GM19467 (cell line): ENCODE results near the gene SLC29A3.

ENCODE experiments used
- ATAC-seq: cut with Tn5 transposase; IDR thresholded peaks from one replicate; pipeline ENCODE4 v1.9.1; 2021; ENCODE audit warnings: mild to moderate bottlenecking, moderate library complexity; ENCODE audit not compliant: unreplicated experiment

SLC29A3 gene

DNA sequence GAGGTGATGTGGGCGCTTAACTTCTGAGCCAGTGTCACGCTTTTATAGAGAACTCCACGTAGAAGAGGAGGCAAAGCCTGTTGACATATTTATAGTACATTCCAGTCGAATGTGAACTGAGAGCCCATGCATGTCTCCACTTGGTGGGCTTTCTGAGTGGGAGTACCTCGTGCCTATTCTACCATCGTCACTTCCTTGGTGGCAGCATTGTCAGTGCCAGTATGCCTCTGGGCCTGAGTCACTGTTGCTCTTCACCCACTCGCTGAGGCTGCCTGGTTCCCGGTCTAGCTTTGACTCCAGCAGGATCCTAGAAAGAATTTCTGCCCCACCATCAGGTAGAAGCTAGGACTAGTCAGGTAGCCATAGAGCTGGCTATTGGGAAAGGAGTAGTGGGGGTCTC is 47.6 kb downstream of the SLC29A3 start:
- ATAC-seq, result no peak

DNA sequence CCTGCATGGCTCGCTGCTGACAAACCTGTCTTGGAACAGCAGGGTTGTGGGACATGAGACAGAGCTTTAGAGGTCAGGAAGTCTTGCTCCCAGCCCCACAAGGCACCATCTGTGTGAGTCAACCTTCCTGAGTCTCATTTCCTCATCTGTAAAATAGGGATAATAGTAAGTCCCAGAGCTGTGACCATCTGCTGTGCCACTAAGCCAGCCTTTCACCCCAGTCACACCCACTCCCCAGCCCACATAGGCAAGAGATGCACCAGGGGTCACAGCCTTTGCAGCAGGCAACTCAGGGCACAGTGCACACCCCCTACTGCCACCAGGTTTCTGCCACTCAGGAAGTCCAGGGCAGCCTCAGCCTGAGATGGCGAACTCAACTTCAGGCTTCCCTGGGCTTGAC is 48.2 kb downstream of the SLC29A3 start:
- ATAC-seq, result no peak

DNA sequence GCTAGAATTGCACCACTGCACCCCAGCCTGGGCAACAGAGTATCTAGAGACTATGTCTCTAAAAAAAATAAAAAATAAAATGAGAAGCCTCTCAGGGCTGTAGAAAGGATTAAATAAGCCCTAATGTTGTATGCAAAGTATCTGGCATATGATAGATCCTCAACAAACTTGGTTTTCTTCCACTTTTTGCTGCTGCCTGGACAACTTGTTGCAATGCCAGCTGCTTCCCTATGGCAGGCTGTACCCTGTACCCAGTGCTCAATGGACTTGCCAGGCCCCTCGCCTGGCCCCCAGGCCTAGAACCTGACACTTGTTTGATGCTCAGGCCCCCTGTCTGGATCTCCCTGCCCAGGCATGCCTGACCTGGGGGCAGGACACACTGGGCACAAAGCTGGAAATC is 49.1 kb downstream of the SLC29A3 start:
- no peak for ATAC-seq

DNA sequence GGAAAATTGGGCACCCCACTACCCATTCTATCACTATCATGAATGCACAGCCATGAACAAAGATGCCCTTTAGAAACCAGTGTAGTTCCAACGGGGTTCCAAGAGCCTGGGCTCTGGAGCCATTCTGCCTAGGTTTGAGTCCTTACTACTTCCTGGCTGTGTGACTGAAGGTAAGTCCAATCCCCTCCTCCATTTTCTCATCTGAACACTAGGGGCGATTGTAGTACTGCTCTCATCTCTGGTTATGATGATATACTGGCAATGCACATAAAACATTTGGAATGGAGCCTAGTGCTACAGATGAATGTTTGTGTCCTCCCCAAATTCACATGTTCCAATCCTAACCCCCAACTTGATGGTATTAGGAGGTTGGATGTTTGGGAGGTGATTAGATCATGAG is 49.6 kb downstream of the SLC29A3 start:
- no peak for ATAC-seq

DNA sequence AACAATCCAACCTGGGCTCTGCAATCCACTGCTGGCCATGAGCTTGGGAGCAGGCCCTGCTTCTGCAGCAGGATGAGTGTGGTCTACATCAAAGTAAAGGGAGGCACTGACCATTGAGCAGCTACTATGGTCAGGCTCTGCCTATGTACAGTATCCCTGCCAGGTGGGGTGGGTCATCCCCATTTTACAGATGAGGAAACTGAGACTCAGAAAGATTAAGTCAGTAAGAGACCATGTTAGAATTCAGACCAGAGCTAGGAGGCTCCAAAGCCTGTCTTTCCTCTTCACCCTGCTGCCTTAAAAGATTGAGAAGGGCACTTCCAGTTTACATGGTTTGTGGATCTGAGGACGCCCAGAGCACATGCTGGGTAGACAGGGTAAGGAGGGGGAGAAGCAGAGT is 50.5 kb downstream of the SLC29A3 start:
- ATAC-seq, result no peak

DNA sequence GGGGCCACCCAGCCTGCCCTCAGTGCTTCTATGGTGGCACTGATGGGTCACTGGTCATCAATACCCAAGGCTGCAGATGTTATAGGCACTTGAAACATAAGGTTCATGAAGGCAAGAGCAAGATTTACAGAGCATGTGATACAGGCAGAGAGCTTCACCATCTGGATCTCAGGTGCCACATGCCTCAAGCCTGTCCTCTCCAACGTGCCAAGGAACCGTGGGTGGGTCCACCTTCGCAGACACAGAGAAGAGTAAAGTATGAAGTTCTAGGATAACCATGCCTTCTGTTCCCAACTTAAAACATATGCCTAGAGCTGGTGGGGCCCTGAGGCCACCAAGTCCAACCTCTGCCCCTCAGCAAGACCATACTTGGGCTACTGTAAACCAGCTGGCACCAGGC is 51.0 kb downstream of the SLC29A3 start:
- no peak for ATAC-seq

DNA sequence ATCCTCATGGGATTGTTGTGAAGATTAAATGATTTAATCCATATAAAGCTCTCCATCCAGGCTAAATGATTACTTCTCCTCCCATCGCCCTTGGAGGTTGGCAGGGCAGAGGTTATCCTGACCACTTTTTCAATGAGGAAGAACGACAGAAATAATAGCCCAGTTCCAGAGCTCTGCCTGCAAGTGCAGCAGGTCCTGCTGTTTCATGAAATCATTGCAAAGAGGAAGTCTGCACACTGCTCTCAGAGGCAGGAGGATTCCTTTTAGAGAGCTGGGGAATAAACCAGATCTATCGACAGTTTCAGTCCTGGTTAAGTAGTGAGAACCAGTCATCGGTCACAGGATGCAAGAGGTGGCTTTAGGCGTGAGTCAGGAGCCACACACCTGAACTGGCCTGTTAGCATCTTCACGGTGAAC is 52.7 kb downstream of the SLC29A3 start:
- ATAC-seq, result no peak

DNA sequence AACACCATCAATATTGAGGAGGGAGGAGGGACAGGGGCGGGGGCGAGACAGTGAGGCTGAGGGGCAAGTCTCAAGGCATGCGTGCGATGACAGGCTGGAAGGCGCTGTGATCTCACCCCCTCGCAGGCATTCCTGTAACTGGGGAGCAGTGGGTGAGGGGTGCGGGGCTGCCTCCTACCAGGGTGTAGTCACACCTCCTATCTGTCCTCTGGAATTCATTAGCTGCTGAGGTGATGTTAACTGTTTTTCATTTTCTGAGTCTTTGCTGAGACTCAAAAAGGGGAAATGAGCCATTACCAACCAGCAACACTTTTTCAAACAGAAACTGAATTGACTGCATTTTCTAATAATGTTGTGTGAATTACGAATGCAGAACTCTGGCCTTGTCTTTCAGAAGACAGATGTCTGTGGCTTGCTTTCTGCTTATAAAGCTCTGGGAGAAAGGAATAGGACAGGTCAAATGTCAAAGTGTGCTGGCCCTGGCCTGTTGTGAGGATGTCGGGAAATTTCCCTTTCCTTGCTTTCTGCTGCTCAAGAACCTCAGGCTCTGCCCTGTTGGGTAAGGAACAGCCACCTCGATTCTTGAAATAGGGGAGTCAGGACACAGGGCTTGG is 53.9 kb downstream of the SLC29A3 start:
- no peak for ATAC-seq

DNA sequence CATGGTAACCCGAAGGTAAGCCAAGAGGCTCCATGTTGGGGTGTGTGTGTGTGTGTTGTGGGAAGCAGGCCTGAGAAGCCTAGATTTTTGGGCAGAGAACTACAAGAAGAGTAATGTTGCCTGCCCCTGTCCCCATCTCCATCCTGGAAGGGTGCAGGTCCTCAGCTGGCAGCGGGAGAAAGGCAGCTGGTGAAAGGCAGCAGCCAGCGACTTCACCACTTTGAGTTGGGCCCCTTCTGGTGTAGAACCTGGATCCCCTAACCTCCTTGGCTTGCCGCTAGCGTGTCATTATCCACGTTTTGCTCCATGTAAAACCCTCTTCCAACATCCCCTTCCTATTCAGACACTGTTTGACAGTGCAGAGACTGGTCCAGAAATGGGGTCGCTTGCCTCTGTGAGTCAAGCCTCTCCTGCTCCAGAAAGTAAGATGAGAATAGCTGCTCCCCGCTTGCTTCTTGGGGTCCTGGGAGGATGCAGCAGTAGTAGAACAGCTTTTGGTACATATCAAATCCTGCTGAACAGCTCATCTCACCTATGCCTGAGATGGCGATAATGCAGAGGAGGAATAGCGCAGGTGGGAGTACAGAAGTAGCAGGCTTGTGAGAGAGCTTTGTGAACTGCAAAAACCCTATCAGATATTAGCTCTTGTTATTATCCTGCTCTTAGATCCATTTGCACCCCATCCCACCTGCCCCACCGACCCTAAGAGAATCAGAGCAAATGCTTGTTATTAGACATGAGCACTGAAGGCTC is 55.6 kb downstream of the SLC29A3 start:
- ATAC-seq, result no peak

DNA sequence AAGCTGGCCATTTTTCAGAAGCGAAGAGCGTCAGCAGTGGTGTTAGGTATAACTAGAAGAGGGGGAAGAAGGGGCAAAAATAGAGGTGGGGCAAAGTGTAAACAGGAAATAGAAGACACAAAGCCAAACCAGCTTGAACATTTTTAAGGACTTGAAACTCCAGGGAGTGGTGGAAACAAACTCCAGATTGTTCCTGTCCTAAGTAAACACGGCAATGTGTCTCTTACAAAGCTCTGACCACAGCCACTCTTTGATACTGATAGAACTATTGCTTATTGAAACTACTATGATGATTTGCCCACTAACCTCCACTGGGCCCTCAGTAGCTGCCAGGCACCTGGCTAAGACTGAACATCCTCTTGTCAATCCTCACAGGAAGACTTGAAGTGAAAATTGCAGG is 56.9 kb downstream of the SLC29A3 start:
- no peak for ATAC-seq

DNA sequence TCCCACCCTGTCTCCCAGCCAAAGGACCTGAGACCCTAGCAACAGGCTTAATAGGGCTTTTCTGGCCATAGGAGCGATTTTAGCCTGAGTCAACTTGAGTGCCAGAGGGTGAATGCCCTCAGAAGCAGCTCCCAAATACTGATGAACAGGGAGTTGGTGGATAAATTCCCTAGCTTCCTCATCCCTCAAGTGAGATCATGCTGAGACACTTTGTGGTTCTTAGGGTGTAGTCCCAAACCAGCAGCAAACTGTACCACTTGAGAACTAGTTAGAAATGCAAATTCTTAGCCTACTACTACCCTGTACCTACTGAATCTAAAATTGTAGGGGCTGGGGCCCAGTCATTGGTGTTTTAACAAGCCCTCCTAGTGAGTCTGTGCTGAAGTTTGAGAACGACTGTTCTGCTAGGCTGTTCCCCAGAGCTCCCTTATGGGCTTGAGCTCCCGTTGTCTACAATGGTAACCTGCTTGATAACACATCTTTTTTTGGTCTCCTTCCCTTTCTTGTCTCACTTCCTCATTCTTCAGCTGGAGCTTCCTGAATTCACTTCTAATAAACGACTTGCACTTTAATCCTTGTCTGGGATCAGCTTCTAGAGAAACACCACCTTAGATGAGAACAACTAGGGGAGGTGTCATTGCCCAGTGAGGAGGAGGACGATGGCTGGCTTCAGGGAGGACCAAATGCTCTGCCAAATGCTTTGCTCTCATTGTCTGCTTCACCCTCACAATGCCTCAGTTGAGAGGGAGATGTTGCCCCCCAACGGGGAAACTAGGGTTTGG is 59.5 kb downstream of the SLC29A3 start:
- no peak for ATAC-seq

DNA sequence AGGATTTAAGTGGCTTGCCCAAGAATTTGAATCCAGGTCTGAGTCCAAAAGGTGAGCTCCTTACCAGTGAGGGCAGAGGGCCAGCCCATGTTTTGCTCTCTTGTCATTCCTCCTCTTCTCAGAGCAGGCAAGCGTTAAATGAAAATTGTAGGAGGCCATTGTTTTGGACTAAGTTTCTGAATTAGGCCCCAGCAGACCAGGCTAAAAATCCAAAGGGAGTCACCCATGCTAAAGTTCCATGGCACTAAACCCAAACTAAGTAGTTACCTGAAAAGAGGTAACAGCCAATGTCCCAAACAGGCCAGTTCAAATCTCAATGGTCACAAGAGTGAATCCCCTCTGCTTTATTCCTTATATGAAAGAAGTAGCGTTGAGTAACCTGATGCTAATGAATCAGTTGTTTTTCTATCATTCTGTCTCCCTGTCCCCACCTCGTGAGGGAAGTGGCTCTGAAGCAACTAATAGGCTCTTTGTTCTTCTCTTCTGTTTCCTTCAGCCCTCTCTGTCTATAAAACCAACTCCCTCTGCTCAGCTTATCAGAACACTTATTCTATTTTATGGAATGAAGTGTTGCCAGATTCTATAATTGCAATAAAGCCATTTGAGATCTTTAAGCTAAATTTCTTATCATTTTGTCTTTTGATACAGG is 60.2 kb downstream of the SLC29A3 start:
- no peak for ATAC-seq

DNA sequence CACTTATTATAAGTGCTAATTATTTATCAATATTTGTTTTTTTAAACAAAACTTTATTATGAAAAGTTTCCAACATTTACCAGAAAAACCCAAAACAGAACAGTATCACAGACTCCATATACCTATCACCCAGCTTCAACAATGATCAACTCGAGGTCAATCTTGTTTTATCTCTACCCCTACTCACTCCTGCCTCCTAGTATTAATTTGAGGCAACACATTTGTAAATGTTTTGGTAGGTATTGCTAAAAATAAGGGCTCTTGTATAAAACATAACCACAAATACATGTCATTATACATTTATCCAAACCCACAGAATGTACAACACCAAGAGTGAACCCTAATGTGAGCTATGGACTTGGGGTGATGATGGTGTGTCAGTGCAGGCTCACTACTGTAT is 61.8 kb downstream of the SLC29A3 start:
- ATAC-seq, result no peak

DNA sequence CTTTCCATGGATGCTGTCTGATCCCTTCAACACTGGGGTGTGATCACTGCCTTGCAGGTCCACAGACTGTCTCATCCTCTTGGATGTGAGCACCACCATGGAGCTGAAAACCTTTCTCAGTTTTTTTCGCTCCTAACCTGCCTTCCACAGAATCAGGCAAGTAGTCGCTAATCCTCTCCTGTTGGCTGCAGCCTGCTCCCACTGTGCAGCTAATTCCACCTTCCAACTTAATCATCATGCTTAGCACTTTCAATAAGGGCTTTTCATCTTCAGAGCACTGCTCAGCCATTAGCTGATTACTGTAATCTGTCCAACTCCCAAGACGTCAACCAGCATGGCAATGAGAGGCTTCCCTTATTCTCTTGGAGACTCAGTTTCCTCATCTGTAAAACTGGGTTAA is 62.6 kb downstream of the SLC29A3 start:
- ATAC-seq, result no peak

DNA sequence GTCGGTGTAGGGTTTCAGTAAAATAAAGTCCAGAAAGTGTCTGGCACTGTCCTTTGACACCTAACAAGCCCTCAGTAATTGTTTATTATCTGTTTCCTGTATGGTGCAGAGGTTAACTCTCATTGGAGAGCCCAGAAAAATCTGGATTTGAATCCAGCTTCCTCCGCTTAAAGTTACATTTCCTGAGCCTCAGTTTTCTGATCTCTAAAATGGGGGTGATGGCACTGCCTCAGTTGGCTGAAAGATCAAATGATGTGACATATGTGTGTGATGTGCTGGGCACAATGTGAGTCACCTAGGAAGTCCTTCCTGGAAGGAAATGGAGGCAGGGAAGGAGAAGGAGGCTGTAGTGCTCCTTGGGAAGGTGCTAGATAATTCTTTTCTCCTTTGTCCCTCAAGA is 63.0 kb downstream of the SLC29A3 start:
- no peak for ATAC-seq

DNA sequence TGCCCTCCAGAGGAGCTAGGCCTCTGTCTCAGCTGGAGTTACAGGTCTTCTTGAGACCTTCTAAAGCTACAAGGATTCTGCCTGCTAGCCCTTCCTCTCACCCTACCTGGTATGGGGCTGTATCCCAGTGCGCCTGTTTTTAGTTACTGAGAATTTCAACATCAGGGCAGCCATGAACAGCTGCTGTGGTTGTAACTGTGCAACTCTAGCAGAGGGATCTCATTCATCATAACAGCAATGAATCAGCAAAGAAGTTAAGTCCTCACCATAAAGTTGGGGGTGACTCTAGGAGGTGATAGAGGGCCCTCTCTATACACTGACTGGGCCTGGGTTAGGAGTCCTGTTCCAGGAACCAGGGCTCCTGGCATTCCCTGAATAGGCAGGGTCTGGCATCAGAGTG is 63.7 kb downstream of the SLC29A3 start:
- ATAC-seq, result no peak

DNA sequence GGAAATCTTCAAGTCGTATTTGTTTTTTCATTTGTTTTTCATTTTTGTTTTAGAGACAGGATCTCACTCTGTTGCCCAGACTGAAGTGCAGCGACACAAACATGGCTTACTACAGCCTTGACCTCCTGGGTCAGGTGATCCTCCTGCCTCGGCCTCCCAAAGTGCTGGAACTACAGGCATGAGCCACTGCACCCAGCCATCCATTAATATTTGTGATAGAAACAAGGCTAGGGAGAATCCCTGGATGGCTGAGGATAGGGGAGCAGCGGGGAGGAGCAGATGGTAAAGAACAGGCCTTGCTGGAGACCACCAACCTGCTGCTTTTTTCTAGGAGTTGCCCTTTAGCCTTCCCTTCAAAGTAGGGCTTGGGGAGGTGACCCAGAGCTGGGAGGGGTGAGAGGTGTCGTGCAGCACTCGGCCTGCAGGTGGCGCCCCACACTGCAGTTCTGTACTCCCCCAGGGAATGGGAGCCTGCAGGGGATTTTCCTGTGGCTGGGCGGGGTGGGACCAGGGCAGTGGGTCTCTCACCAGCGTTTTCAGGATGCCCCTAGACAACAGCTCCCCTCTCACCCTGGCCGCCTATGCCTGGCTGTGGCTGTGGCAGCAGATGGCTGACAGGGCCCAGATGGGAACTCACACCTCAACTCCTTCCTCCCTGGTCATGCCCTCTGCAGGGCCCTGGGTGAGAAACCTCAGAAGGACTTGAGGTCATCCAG is 65.1 kb downstream of the SLC29A3 start:
- no peak for ATAC-seq

DNA sequence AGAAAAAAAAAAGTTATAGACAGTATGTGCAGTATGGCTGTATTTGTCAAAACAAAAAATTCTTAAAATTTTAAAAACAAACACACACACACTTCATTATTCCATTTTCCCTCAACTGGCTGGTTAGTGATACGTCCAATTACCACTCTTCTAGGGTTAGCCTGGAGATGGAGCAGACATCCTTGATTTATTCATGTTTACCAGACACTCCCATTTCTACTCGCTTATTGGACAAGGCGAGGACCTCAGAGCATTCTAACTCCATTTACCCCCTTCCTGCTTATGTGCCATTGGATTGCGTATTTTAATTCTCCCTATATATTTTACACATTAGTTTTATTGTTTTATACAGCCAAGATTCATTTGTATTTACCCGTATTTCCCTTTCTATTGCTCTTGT is 69.1 kb downstream of the SLC29A3 start:
- ATAC-seq, result no peak

DNA sequence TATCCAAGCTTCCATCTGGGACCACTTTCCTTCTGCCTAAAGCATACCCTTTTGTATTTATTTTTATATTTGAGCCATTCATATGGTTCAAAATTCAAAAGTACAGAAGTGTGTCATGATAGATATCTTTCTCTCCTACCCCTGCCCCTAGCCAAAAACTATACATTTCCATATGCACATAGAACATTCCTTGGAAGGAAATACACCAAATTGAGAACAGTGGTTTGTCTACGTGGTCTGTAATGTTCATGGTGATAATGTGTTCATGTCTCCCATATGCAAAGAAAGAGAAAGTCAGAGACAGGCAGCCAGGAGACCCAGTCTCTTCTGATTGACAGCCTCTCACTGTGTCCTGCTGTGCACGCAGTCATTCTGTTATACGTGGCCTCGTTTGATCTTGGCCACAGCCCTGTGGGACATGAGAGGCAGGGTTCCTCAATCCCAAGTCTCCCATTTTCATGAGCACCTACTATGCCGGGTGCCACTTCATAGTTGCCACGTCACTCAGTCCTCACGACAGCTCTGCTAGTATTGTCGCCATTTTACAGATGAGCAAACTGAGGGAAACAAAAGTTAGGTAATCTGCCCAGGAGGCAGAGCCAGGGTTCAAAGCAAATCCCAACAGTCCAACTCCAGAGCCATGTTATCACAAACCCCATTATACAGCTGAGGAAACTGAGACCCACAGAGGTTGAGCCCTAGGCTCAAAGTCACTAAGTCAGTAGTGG is 69.7 kb downstream of the SLC29A3 start:
- no peak for ATAC-seq

DNA sequence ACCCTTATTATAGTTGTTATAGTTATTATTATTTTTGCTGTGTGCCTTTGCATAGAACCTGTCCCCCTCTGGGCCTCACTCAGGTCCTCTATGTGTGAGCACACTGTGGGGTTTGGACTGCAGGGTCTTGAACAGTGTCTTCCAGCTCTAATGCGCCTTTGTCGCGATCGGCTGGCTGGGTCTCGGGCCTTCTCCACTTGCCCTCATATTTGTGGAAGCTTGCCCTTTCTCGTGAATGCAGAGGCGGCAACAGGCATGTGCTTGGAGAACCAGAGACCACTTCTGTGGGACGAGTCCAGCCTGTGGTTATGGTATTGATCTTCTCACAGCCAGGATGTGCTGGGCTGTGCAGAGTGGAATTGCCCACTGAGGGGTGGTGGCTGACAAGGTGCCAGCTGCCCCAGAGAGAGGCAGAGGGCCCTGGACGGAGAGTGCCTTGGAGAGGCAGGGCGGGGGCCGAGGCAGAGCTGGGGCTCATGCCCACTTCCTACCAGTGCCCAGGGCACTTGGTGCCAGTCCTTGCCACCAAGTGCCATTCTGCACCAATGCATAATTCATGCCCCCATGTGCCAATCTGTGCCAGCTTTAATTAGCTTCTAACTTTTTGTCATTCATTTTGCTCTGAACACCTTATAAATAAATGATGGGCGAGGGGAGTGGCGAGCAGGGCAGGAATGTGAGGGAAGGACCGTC is 70.9 kb downstream of the SLC29A3 start:
- ATAC-seq, result no peak
